ENCODE measurements around the gene ASTN2.

Gene ASTN2

GRCh38 chr9:117101008-117101407 is 313.8 kb downstream of the ASTN2 start:
- no peak overlapping the region for H3K4me2 ChIP-seq (ENCODE audit: low read length)
- peaks cover 4% of the 10 kb centered on the region for H3K27me3 ChIP-seq (ENCODE audit: insufficient read depth, low read length)
- H3K36me3 ChIP-seq (ENCODE audit: insufficient read depth, low read length) = no peaks in the 10 kb centered on the region
- no peak overlapping the region for H3K9ac ChIP-seq (ENCODE audit: low read length)
- H3K9me3 ChIP-seq (ENCODE audit: low read length) = no peaks in the 10 kb centered on the region
- H3K4me3 ChIP-seq (ENCODE audit: low read depth, low read length, poor library complexity, severe bottlenecking) = no peak overlapping the region
- TF ChIP-seq CTCF (IDR thresholded peaks at IDR 0.05; ENCODE audit: low read length) (no peak), EZH2 (IDR thresholded peaks at IDR 0.05; ENCODE audit: borderline replicate concordance, low read length) (no peak)
- H3K4me1 ChIP-seq (ENCODE audit: insufficient read depth, low read length, severe bottlenecking) = no peaks in the 10 kb centered on the region
- no peak overlapping the region for H3K27ac ChIP-seq (ENCODE audit: low read depth, low read length, poor library complexity, severe bottlenecking)
- H3F3A ChIP-seq (ENCODE audit: insufficient read depth, low read length) = no peaks in the 10 kb centered on the region
- no peaks in the 10 kb centered on the region for H3K9me2 ChIP-seq (ENCODE audit: low read depth, low read length)
- H4K20me1 ChIP-seq (ENCODE audit: insufficient read depth, low read length) = no peaks in the 10 kb centered on the region
- H3K79me2 ChIP-seq (ENCODE audit: insufficient read depth, low read length) = no peaks in the 10 kb centered on the region
- no peak overlapping the region for H2AFZ ChIP-seq (ENCODE audit: low read length)

GRCh38 chr9:117098331-117098730 is 316.5 kb downstream of the ASTN2 start:
- H3K27me3 ChIP-seq (ENCODE audit: insufficient read depth, low read length) = no peaks in the 10 kb centered on the region
- no peaks in the 10 kb centered on the region for H3K79me2 ChIP-seq (ENCODE audit: insufficient read depth, low read length)
- no peak overlapping the region for H2AFZ ChIP-seq (ENCODE audit: low read length)
- no peak for TF ChIP-seq CTCF (IDR thresholded peaks at IDR 0.05; ENCODE audit: low read length)
- no peak for TF ChIP-seq EZH2 (IDR thresholded peaks at IDR 0.05; ENCODE audit: borderline replicate concordance, low read length)
- no peaks in the 10 kb centered on the region for H3K4me1 ChIP-seq (ENCODE audit: insufficient read depth, low read length, severe bottlenecking)
- no peaks in the 10 kb centered on the region for H3K9me2 ChIP-seq (ENCODE audit: low read depth, low read length)
- no peaks in the 10 kb centered on the region for H4K20me1 ChIP-seq (ENCODE audit: insufficient read depth, low read length)
- H3K9me3 ChIP-seq (ENCODE audit: low read length) = no peaks in the 10 kb centered on the region
- H3K9ac ChIP-seq (ENCODE audit: low read length) = no peak overlapping the region
- H3K4me3 ChIP-seq (ENCODE audit: low read depth, low read length, poor library complexity, severe bottlenecking) = no peak overlapping the region
- H3K4me2 ChIP-seq (ENCODE audit: low read length) = no peak overlapping the region
- no peaks in the 10 kb centered on the region for H3K36me3 ChIP-seq (ENCODE audit: insufficient read depth, low read length)
- no peaks in the 10 kb centered on the region for H3F3A ChIP-seq (ENCODE audit: insufficient read depth, low read length)
- H3K27ac ChIP-seq (ENCODE audit: low read depth, low read length, poor library complexity, severe bottlenecking) = no peak overlapping the region

- no peaks in the 10 kb centered on the region for H3F3A ChIP-seq (ENCODE audit: insufficient read depth, low read length)
These were observed 317.1 kb downstream of the ASTN2 start for GRCh38 chr9:117097761-117098160.

More at GRCh38 chr9:117097761-117098160, 317.1 kb downstream of the ASTN2 start:
- Histone ChIP-seq H3K27ac (ENCODE audit: low read depth, low read length, poor library complexity, severe bottlenecking) (no peak overlapping the region), H3K9me2 (ENCODE audit: low read depth, low read length) (no peaks in the 10 kb centered on the region), H3K4me1 (ENCODE audit: insufficient read depth, low read length, severe bottlenecking) (no peaks in the 10 kb centered on the region), H4K20me1 (ENCODE audit: insufficient read depth, low read length) (no peaks in the 10 kb centered on the region), H3K79me2 (ENCODE audit: insufficient read depth, low read length) (no peaks in the 10 kb centered on the region), H3K9me3 (ENCODE audit: low read length) (no peaks in the 10 kb centered on the region), H3K27me3 (ENCODE audit: insufficient read depth, low read length) (no peaks in the 10 kb centered on the region), H2AFZ (ENCODE audit: low read length) (no peak overlapping the region), H3K4me2 (ENCODE audit: low read length) (no peak overlapping the region), H3K36me3 (ENCODE audit: insufficient read depth, low read length) (no peaks in the 10 kb centered on the region), H3K4me3 (ENCODE audit: low read depth, low read length, poor library complexity, severe bottlenecking) (no peak overlapping the region), H3K9ac (ENCODE audit: low read length) (no peak overlapping the region)
- TF ChIP-seq CTCF (IDR thresholded peaks at IDR 0.05; ENCODE audit: low read length) (no peak), EZH2 (IDR thresholded peaks at IDR 0.05; ENCODE audit: borderline replicate concordance, low read length) (no peak)

Data from OCI-LY1 (cell line).